Psoas muscle (tissue), 8 donors: ENCODE data around the gene KXD1. TPM values are rescaled to one million over a fixed set of nuclear protein-coding genes. Genes with fewer than 3 reads are reported as not detected.
A peak's percentile ranks its signal among the peaks of the same experiment; 100 is the strongest.

Experiments
- ATAC-seq, 4 donors: fragments of 200-7000 bp; cut with Tn5 transposase; one replicate each; pipeline ENCODE4 v1.9.1; 2020; ENCODE audit warnings: moderate library complexity in 3 of 4, mild to moderate bottlenecking in 2 of 4
- DNase-seq, 2 donors: peaks; one replicate each; pipeline ENCODE4 v3.0.0-alpha.2; 2020
- H3K27ac ChIP-seq: fragments of 200-600 bp; one replicate; pipeline ENCODE4 v1.8.0; 2022
- H3K27me3 ChIP-seq, 3 donors: fragments of 200-600 bp in 1 of 3; one replicate each; pipeline versions ENCODE4 v1.6.1 to v1.8.0; 2013 to 2022; ENCODE audit warnings: low read length in 2 of 3, mild to moderate bottlenecking in 2 of 3, moderate library complexity in 1 of 3; ENCODE audit not compliant: insufficient read depth in 3 of 3
- H3K36me3 ChIP-seq, 2 donors: fragments of 200-600 bp in 1 of 2; one replicate each; pipeline versions ENCODE4 v1.6.1 to v1.8.0; 2013 to 2022; ENCODE audit warnings: low read depth in 1 of 2, mild to moderate bottlenecking in 1 of 2, moderate library complexity in 1 of 2; ENCODE audit not compliant: insufficient read depth in 1 of 2
- H3K4me1 ChIP-seq: fragments of 200-600 bp; one replicate; pipeline ENCODE4 v1.8.0; 2022
- H3K4me3 ChIP-seq: fragments of 200-600 bp; one replicate; pipeline ENCODE4 v1.8.0; 2022; ENCODE audit warnings: mild to moderate bottlenecking
- H3K9me3 ChIP-seq: fragments of 200-600 bp; one replicate; pipeline ENCODE4 v1.8.0; 2022
- WGBS, 3 donors: extraction: QIAGEN DNeasy Blood & Tissue Kit; methylation state at CpG; one replicate each; pipeline versions ENCODE4 v1.1.6 to v1.1.7; 2013; 5-methylcytosine and 5-hydroxymethylcytosine counted together
- intact Hi-C, 2 donors: fragments of 100-400 bp; cut with DNase I; formaldehyde crosslinking; loops; one replicate each; pipeline versions ENCODE4 v1.11.0 to v1.14.2; 2022
- polyA plus RNA-seq, 3 donors: library from polyadenylated mRNA; stranded (reverse); fragments of 200-250 nt; gene quantifications; one replicate each; pipeline ENCODE4 v1.2.3, GENCODE V29; 2013
- total RNA-seq, 4 donors: library from RNA; stranded (reverse); fragmentation: NEBNext Ultra II Directional in 2 of 4; extraction: Animal tissue kit (Norgen Biotek cat#: 25700) in 2 of 4; gene quantifications; one replicate each; pipeline versions ENCODE4 v1.2.1 to v1.2.4, GENCODE V29; 2021 to 2023
- TF ChIP-seq, protein P1 (sequence below): fragments of 200-600 bp; IDR thresholded peaks from one replicate; pipeline ENCODE4 v1.8.0; 2022; ENCODE audit warnings: antibody characterized with exemption
- donor health status: healthy with polysubstance abuse.
- donor health status: DM: no; HTN: no; CAD: no; lungs with moderate emphysema.
- donor health status: Bipolar disorder and iron deficiency.
- donor health status: healthy.
- donor health status: DM: yes; HTN: yes; CAD: no.
- donor health status: DM: no; HTN: no; CAD: no.
- donor health status: DM: no; HTN: no; CAD: no.
- donor health status: DM: yes; HTN: yes; CAD: no.

Gene KXD1
- total and polyA plus RNA-seq, 7 donors: 38.9 to 144 (median 76.5) TPM

DNA sequence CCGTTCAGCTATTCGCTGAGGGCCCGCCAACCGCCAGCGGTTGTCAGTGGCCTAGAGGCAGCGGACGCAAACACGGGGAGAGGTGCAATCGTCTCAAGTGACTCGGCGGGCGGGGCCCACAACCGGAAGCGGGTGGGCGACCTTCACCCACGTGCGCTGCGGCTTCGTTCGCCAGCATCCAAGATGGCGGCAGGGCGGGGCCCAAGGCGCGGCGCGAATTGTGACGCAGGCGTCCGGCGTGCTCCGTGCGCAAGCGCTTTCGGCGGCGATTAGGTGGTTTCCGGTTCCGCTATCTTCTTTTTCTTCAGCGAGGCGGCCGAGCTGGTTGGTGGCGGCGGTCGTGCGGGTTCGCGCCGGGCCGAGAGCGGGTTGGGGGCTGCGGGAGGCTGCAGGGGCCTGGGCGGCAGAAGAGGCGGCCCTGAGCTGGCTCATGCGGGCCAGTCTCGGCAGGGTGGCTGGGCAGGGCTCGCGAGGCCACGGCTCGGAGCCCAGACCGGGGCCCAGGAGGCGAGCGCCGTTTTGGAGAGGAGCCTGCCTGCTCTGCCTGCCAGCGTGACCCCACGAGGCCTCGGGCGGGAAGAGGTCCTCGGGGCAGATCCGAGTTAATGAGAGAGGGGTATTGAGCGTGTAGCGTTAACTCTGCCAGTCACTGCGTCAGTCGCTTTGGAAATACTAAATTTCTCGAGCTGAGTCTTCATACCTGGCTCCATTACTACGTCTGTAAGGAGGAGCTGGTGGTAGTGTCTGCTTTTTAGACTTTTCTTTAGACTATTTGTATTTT lies 14.1 kb downstream of the KXD1 start, which contains the start of gene UBA52:
TSS of gene UBA52 (plus strand) at position 294 of the 781 bp plus-strand sequence. CDS start 1,444 bp downstream, outside the sequence.
- ATAC-seq (peak; percentile 95 to 98 (median 96)), DNase-seq (peak; percentile 99)
- H3K9me3 ChIP-seq: no peaks in the 10 kb centered on the region
- WGBS, 3 donors: 0 to 1% (median 0%) methylated on average over 61 to 75 of the region's 75 CpGs
- TF ChIP-seq, protein P1, sequence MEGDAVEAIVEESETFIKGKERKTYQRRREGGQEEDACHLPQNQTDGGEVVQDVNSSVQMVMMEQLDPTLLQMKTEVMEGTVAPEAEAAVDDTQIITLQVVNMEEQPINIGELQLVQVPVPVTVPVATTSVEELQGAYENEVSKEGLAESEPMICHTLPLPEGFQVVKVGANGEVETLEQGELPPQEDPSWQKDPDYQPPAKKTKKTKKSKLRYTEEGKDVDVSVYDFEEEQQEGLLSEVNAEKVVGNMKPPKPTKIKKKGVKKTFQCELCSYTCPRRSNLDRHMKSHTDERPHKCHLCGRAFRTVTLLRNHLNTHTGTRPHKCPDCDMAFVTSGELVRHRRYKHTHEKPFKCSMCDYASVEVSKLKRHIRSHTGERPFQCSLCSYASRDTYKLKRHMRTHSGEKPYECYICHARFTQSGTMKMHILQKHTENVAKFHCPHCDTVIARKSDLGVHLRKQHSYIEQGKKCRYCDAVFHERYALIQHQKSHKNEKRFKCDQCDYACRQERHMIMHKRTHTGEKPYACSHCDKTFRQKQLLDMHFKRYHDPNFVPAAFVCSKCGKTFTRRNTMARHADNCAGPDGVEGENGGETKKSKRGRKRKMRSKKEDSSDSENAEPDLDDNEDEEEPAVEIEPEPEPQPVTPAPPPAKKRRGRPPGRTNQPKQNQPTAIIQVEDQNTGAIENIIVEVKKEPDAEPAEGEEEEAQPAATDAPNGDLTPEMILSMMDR: no peak
- intact Hi-C loops: loop anchor here (5.0 kb wide), 3 partner anchors 54 to 104 kb away; no protein-coding TSS in a partner anchor
- H3K36me3 ChIP-seq: peaks cover 4 to 70% of the 10 kb centered on the region in 2 donors
- peak within 1 kb of the TSS; percentile 77 for H3K4me3 ChIP-seq
- H3K4me1 ChIP-seq: peaks cover 13% of the 10 kb centered on the region
- H3K27ac ChIP-seq: peak within 1 kb of the TSS; percentile 94
- no peaks in the 10 kb centered on the region for H3K27me3 ChIP-seq

DNA sequence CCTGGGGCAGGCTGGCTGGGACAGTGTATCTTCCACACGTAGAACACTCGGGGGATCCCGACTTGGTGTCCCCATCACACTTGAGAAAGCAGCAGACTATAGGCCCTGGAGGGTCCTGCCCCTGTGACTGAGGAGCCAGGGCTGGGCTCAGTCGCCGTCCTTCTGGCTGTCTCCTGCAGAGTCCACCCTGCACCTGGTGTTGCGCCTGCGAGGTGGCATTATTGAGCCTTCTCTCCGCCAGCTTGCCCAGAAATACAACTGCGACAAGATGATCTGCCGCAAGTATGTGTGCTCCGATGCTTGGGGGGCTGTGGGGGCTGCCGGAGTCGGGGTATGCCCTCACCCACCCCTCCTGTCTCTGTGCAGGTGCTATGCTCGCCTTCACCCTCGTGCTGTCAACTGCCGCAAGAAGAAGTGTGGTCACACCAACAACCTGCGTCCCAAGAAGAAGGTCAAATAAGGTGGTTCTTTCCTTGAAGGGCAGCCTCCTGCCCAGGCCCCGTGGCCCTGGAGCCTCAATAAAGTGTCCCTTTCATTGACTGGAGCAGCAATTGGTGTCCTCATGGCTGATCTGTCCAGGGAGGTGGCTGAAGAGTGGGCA lies 17.1 kb downstream of the KXD1 start:
- intact Hi-C loops: loop anchor here (5.0 kb wide), 3 partner anchors 57 to 107 kb away; no protein-coding TSS in a partner anchor
- ATAC-seq: no peak
- H3K36me3 ChIP-seq: peaks cover 4 to 58% of the 10 kb centered on the region in 2 donors

DNA sequence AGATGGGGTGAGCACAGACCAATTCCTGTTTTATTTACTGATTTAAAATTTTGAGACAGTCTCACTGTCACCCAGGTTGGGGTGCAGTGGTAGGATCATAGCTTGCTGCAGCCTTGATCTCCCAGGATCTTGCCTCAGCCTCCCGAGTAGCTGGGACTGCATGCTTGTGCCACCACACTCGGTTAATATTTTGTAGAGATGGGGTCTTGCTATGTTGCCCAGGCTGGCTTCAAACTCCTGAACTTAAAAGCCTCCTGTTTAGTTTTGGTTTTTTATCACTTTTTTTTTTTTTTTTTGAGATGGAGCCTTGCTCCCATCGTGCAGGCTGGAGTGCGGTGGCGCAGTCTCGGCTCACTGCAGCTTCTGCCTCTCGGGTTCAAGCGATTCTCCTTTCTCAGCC lies 18.7 kb downstream of the KXD1 start:
- intact Hi-C loops: no loop called here
- 83 to 95% (median 89%) methylated on average over 8 of the region's 8 CpGs for WGBS, 3 donors
- Histone ChIP-seq H3K36me3 (peaks cover 4 to 57% of the 10 kb centered on the region in 2 donors), H3K27ac (no peak overlapping the region), H3K4me3 (no peak overlapping the region), H3K4me1 (peaks cover 13% of the 10 kb centered on the region), H3K9me3 (no peaks in the 10 kb centered on the region), H3K27me3 (no peaks in the 10 kb centered on the region)
- TF ChIP-seq, protein P1: no peak
- ATAC-seq (no peak), DNase-seq (no peak)

More for the DNA sequence above, 17.1 kb downstream of the KXD1 start:
- Histone ChIP-seq H3K4me1 (peaks cover 13% of the 10 kb centered on the region), H3K27me3 (no peaks in the 10 kb centered on the region), H3K4me3 (no peak overlapping the region), H3K9me3 (no peaks in the 10 kb centered on the region), H3K27ac (no peak overlapping the region)
- WGBS, 3 donors: 89 to 92% (median 90%) methylated on average over 18 of the region's 18 CpGs
- TF ChIP-seq, protein P1: no peak
- DNase-seq: no peak

DNA sequence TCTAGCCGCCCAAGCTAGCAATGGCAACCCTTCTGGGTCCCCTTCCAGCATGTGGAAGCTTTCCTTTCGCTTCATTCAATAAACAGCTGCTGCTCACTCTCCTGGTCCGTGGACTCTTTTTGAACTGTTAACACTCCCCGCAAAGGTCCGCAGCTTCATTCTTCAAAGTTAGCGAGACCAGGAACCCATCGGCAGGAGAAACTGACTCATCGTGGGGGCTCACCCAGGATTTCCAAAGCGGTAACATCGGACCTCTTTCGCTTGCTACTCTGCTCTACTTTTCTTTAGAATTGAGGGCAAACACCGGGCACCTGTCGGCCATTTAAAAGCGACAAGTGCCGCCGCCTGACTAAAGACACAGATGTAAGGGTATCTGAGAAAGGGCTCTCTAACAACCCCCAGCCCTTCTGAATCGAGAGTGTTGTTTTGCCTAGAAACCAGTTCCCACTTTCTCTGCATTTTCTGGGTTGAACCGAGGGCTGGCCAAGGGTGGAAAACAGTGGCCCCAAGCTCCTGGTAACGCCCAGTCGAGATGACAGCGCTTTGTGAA lies 19.8 kb downstream of the KXD1 start:
- WGBS, 3 donors: 81 to 89% (median 82%) methylated on average over 21 of the region's 21 CpGs
- intact Hi-C loops: no loop called here
- peaks cover 13% of the 10 kb centered on the region for H3K4me1 ChIP-seq
- TF ChIP-seq, protein P1: no peak
- ATAC-seq: no peak
- no peak overlapping the region for H3K4me3 ChIP-seq
- peaks cover 4 to 57% of the 10 kb centered on the region in 2 donors for H3K36me3 ChIP-seq
- H3K27me3 ChIP-seq: no peaks in the 10 kb centered on the region
- H3K9me3 ChIP-seq: no peaks in the 10 kb centered on the region
- no peak overlapping the region for H3K27ac ChIP-seq
- DNase-seq: no peak
